GM23248 (cell line): Measurements from ENCODE around the gene SIM1. TPM values are rescaled to one million over a fixed set of nuclear protein-coding genes. Genes with fewer than 3 reads are reported as not detected.

Source experiments
- DNase-seq: peaks from one replicate; pipeline ENCODE4 v3.0.0-alpha.2; 2015
- H2AFZ ChIP-seq: fragments of 200-600 bp; sonication (generic); 2 replicates; pipeline ENCODE4 v1.6.1; 2016; ENCODE audit warnings: antibody characterized with exemption
- H3F3A ChIP-seq: fragments of 200-600 bp; sonication (generic); 2 replicates; pipeline ENCODE4 v1.6.1; 2016; ENCODE audit warnings: mild to moderate bottlenecking, antibody characterized with exemption, mixed run types; ENCODE audit not compliant: insufficient read depth
- H3K27ac ChIP-seq: fragments of 200-600 bp; sonication (generic); 2 replicates; pipeline ENCODE4 v1.5.1; 2016; ENCODE audit warnings: mild to moderate bottlenecking
- H3K27me3 ChIP-seq: fragments of 200-600 bp; sonication (generic); replicated peaks from 2 replicates; pipeline ENCODE4 v1.6.1; 2016; ENCODE audit warnings: mild to moderate bottlenecking; ENCODE audit not compliant: insufficient read depth
- H3K36me3 ChIP-seq: fragments of 200-600 bp; sonication (generic); 2 replicates; pipeline ENCODE4 v1.6.1; 2016; ENCODE audit warnings: low read depth, mild to moderate bottlenecking
- H3K4me1 ChIP-seq: fragments of 200-600 bp; sonication (generic); 2 replicates; pipeline ENCODE4 v1.6.1; 2016; ENCODE audit warnings: mild to moderate bottlenecking; ENCODE audit not compliant: insufficient read depth
- H3K4me2 ChIP-seq: fragments of 200-600 bp; sonication (generic); one replicate; pipeline ENCODE4 v1.6.1; 2016; ENCODE audit warnings: mild to moderate bottlenecking; ENCODE audit not compliant: unreplicated experiment
- H3K4me3 ChIP-seq: fragments of 200-600 bp; sonication (generic); 2 replicates; pipeline ENCODE4 v1.5.1; 2016; ENCODE audit warnings: mild to moderate bottlenecking
- H3K79me2 ChIP-seq: fragments of 200-600 bp; sonication (generic); 2 replicates; pipeline ENCODE4 v1.6.1; 2016; ENCODE audit warnings: mild to moderate bottlenecking; ENCODE audit not compliant: insufficient read depth
- H3K9ac ChIP-seq: fragments of 200-600 bp; sonication (generic); 2 replicates; pipeline ENCODE4 v1.6.1; 2016; ENCODE audit warnings: mild to moderate bottlenecking
- H3K9me2 ChIP-seq: fragments of 200-600 bp; sonication (generic); 2 replicates; pipeline ENCODE4 v1.6.1; 2016; ENCODE audit warnings: mixed run types, mild to moderate bottlenecking, moderate library complexity; ENCODE audit not compliant: insufficient read depth
- H3K9me3 ChIP-seq: fragments of 200-600 bp; sonication (generic); one replicate; pipeline ENCODE4 v1.6.1; 2017; ENCODE audit warnings: low read depth
- H4K20me1 ChIP-seq: fragments of 200-600 bp; sonication (generic); 2 replicates; pipeline ENCODE4 v1.6.0; 2016; ENCODE audit not compliant: insufficient read depth
- EZH2 ChIP-seq: fragments of 200-600 bp; sonication (generic); IDR thresholded peaks from 2 replicates; pipeline ENCODE4 v1.6.1; 2018; ENCODE audit warnings: antibody characterized with exemption, mild to moderate bottlenecking; ENCODE audit not compliant: insufficient read depth, poor library complexity, severe bottlenecking
- EZH2phosphoT487 ChIP-seq: fragments of 200-600 bp; sonication (generic); IDR thresholded peaks from 2 replicates; pipeline ENCODE4 v1.6.1; 2018; ENCODE audit warnings: antibody characterized with exemption, moderate library complexity, mild to moderate bottlenecking, low read depth; ENCODE audit not compliant: insufficient read depth
- WGBS, 2 experiments: methylation state at CpG; one replicate each; pipeline ENCODE4 v1.1.6; 2015 to 2017; ENCODE audit warnings: low lambda C conversion rate in 2 of 2, low coverage in 1 of 2; ENCODE audit errors: missing lambda C conversion rate in 2 of 2; 5-methylcytosine and 5-hydroxymethylcytosine counted together
- in situ Hi-C: fragments of 300-500 bp; cut with MboI; formaldehyde crosslinking; loops from 2 replicates; pipeline ENCODE4 v1.15.0; 2020
- polyA plus RNA-seq: library from polyadenylated mRNA; unstranded; fragments of >200 nt; fragmentation: Nextera tagmentation; extraction: Ambion mirVana; gene quantifications from 2 replicates; pipeline ENCODE4 v1.2.1, GENCODE V29; 2016
- total RNA-seq: library from RNA; depleted of rRNA; stranded (reverse); fragments of >200 nt; shearing (Covaris generic); gene quantifications from 2 replicates; pipeline ENCODE4 v1.2.3, GENCODE V29; 2014

SIM1 gene
- total and polyA plus RNA-seq, 2 experiments from 2014 or later, result 1.5 to 1.6 TPM

GRCh38 chr6:100491952-100492670 lies 27.4 kb upstream of the SIM1 start:
- TF ChIP-seq EZH2 (no peak), EZH2phosphoT487 (no peak)
- H3K36me3 ChIP-seq, result 0 out of 2 replicates have a peak, but pooled peaks cover 4% of the 10 kb centered on the region
- H3K4me3 ChIP-seq, result no peak overlapping the region
- no peaks in the 10 kb centered on the region for H3K27me3 ChIP-seq
- in situ Hi-C loops, result loop anchor here (25.0 kb wide), 2 partner anchors 170 to 580 kb away; no protein-coding TSS in a partner anchor
- H3F3A ChIP-seq, result no peaks in the 10 kb centered on the region
- H3K9me2 ChIP-seq, result no peaks in the 10 kb centered on the region
- H3K4me1 ChIP-seq, result no peaks in the 10 kb centered on the region
- no peaks in the 10 kb centered on the region for H3K79me2 ChIP-seq
- no peak overlapping the region for H3K9ac ChIP-seq
- WGBS, 2 experiments, result 89 to 91% methylated on average over 13 of the region's 13 CpGs
- no peak overlapping the region for H3K27ac ChIP-seq
- no peak for DNase-seq
- H4K20me1 ChIP-seq, result no peaks in the 10 kb centered on the region
- H3K4me2 ChIP-seq, result no peak overlapping the region
- H2AFZ ChIP-seq, result no peak overlapping the region
- no peaks in the 10 kb centered on the region for H3K9me3 ChIP-seq

GRCh38 chr6:100490065-100490464 lies 25.3 kb upstream of the SIM1 start:
- Histone ChIP-seq H3K4me2 (no peak overlapping the region), H3F3A (no peaks in the 10 kb centered on the region), H3K4me1 (no peaks in the 10 kb centered on the region), H3K9ac (no peak overlapping the region), H2AFZ (no peak overlapping the region), H3K36me3 (no peaks in the 10 kb centered on the region), H3K79me2 (no peaks in the 10 kb centered on the region), H3K4me3 (no peak overlapping the region), H3K27ac (no peak overlapping the region), H3K27me3 (no peaks in the 10 kb centered on the region), H4K20me1 (no peaks in the 10 kb centered on the region), H3K9me2 (no peaks in the 10 kb centered on the region), H3K9me3 (no peaks in the 10 kb centered on the region)
- no peak for DNase-seq
- in situ Hi-C loops, result loop anchor here (25.0 kb wide), 2 partner anchors 172 to 578 kb away; no protein-coding TSS in a partner anchor
- no peak for TF ChIP-seq EZH2phosphoT487
- no peak for TF ChIP-seq EZH2
- WGBS, 2 experiments, result 81 to 85% methylated on average over 2 of the region's 2 CpGs

DNA sequence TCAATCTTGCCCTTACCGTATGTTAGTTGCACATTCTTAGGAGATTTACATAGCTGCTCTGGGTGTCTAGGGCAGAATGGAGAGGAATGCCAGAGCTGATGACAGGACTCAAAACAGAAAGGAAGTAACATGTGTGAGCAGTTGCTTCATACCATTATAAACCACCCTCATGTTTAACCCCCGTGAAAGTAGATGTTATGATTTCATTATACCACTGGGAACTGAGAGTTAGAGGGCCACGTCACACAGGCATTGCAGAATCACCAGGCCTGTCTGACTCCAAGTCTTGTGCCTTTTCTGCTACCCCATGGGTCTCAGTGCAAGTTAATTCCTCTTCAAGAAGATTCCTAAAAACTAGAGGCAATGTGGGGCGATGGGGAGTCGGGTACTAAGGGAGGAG lies 23.5 kb upstream of the SIM1 start:
- no peaks in the 10 kb centered on the region for H3K79me2 ChIP-seq
- in situ Hi-C loops, result loop anchor here (25.0 kb wide), 2 partner anchors 174 to 576 kb away; no protein-coding TSS in a partner anchor
- H3K9me2 ChIP-seq, result no peaks in the 10 kb centered on the region
- H3K4me1 ChIP-seq, result no peaks in the 10 kb centered on the region
- no peak overlapping the region for H3K27ac ChIP-seq
- no peak overlapping the region for H3K4me2 ChIP-seq
- H4K20me1 ChIP-seq, result no peaks in the 10 kb centered on the region
- H3K27me3 ChIP-seq, result no peaks in the 10 kb centered on the region
- no peak for DNase-seq
- H3F3A ChIP-seq, result no peaks in the 10 kb centered on the region
- WGBS, 2 experiments, result 76 to 77% methylated on average over 5 of the region's 5 CpGs
- no peak overlapping the region for H3K9ac ChIP-seq
- H2AFZ ChIP-seq, result no peak overlapping the region
- no peaks in the 10 kb centered on the region for H3K9me3 ChIP-seq
- TF ChIP-seq EZH2 (no peak), EZH2phosphoT487 (no peak)
- no peak overlapping the region for H3K4me3 ChIP-seq
- no peaks in the 10 kb centered on the region for H3K36me3 ChIP-seq

DNA sequence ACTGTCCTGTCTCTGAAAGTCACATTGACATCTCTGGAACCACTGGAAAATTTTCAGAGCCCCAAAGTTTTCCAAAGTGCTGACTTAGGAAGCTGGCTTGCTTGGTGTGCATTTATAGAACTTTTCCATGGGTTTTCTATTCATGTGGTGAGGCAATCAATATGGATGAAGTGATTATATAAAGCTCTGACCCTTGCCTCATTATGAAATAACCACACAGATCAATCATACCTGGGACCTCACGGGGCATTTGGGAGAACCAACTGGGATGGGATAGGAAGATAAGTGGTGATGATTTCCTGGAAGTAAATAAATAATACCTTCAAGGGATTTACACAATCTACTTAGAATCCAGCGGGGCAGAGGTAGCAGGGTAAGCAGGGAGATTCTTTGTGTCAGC lies 22.9 kb upstream of the SIM1 start:
- no peak for TF ChIP-seq EZH2
- TF ChIP-seq EZH2phosphoT487, result no peak
- in situ Hi-C loops, result loop anchor here (25.0 kb wide), 2 partner anchors 175 to 575 kb away; no protein-coding TSS in a partner anchor
- no peak overlapping the region for H3K9ac ChIP-seq
- H3K4me2 ChIP-seq, result no peak overlapping the region
- no peaks in the 10 kb centered on the region for H3K4me1 ChIP-seq
- H3K79me2 ChIP-seq, result no peaks in the 10 kb centered on the region
- H3K9me2 ChIP-seq, result no peaks in the 10 kb centered on the region
- H3K27me3 ChIP-seq, result no peaks in the 10 kb centered on the region
- H3K9me3 ChIP-seq, result no peaks in the 10 kb centered on the region
- 84 to 94% methylated on average over 2 of the region's 2 CpGs for WGBS, 2 experiments
- no peak for DNase-seq
- no peak overlapping the region for H3K4me3 ChIP-seq
- H2AFZ ChIP-seq, result no peak overlapping the region
- no peaks in the 10 kb centered on the region for H3F3A ChIP-seq
- no peak overlapping the region for H3K27ac ChIP-seq
- H3K36me3 ChIP-seq, result no peaks in the 10 kb centered on the region
- no peaks in the 10 kb centered on the region for H4K20me1 ChIP-seq
